Endothelial cell of umbilical vein (primary cell): ENCODE data around the gene DSG2.

ENCODE experiments used
- CTCF ChIP-seq, 2 donors: IDR thresholded peaks; 1 replicate in 1 of 2; 2 replicates in 1 of 2; pipeline ENCODE4 v1.5.1; 2011; ENCODE audit warnings: low read length in 2 of 2, mild to moderate bottlenecking in 2 of 2, moderate library complexity in 2 of 2, control low read depth in 1 of 2, inconsistent platforms in 1 of 2, low read depth in 1 of 2; ENCODE audit not compliant: insufficient read depth in 1 of 2; ENCODE audit errors: extremely low read depth in 1 of 2
- EZH2 ChIP-seq: IDR thresholded peaks from 2 replicates; pipeline ENCODE4 v1.6.1; 2012; ENCODE audit warnings: borderline replicate concordance, low read depth, mild to moderate bottlenecking, moderate library complexity, low read length, inconsistent platforms; ENCODE audit not compliant: severe bottlenecking
- FOS ChIP-seq: IDR thresholded peaks from 2 replicates; pipeline ENCODE4 v1.6.1; 2011; ENCODE audit warnings: mild to moderate bottlenecking, low read length, moderate library complexity, borderline replicate concordance; ENCODE audit not compliant: insufficient read depth
- JUN ChIP-seq: IDR thresholded peaks from 2 replicates; pipeline ENCODE4 v1.6.1; 2011; ENCODE audit warnings: borderline replicate concordance, low read depth; ENCODE audit not compliant: insufficient read length, insufficient read depth
- POLR2A ChIP-seq: IDR thresholded peaks from 2 replicates; pipeline ENCODE4 v1.6.1; 2012; ENCODE audit warnings: low read depth, mild to moderate bottlenecking, control low read depth, low read length
- POLR2AphosphoS5 ChIP-seq: IDR thresholded peaks from 2 replicates; pipeline ENCODE4 v1.6.1; 2012; ENCODE audit warnings: low read depth, mild to moderate bottlenecking, control low read depth, low read length, moderate library complexity; ENCODE audit not compliant: insufficient read depth
- TF ChIP-seq, protein P1 (sequence below): IDR thresholded peaks from 2 replicates; pipeline ENCODE4 v1.6.1; 2011; ENCODE audit not compliant: insufficient read depth, insufficient read length

DNA sequence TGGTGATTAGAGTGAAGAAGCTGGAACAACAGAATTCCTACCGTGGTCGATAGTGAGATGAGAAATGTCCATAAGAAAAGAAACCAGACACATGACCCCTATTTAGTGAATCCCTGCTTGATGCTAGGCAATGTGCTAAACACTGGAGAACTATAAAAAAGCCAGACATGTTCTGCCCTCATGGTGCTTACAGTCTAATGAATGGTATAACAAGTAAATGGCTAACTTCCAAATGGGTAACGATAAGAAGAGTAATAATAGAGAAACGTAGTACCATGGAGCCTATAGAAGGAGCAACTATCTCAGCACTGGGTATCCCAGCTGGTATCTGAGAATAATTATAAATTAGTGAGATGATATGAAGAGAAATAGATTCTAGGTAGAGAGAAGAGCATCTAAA is 5.0 kb downstream of the DSG2 start:
- TF ChIP-seq CTCF (IDR thresholded peaks at IDR 0.05; ENCODE audit: extremely low read depth in 1 of 2, insufficient read depth in 1 of 2, low read depth in 1 of 2, low read length in 2 of 2) (no peak), POLR2A (no peak), POLR2AphosphoS5 (no peak), EZH2 (no peak), JUN (no peak), FOS (no peak)
- TF ChIP-seq, protein P1, sequence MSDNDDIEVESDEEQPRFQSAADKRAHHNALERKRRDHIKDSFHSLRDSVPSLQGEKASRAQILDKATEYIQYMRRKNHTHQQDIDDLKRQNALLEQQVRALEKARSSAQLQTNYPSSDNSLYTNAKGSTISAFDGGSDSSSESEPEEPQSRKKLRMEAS, result no peak
